ENCODE data around the gene TRPM1. TPM values are rescaled to one million over a fixed set of nuclear protein-coding genes. Genes with fewer than 3 reads are reported as not detected.
A peak's percentile ranks its signal among the peaks of the same experiment; 100 is the strongest.

The TRPM1 gene
- total and polyA plus RNA-seq, 2 experiments from 2014 or later = not detected

DNA sequence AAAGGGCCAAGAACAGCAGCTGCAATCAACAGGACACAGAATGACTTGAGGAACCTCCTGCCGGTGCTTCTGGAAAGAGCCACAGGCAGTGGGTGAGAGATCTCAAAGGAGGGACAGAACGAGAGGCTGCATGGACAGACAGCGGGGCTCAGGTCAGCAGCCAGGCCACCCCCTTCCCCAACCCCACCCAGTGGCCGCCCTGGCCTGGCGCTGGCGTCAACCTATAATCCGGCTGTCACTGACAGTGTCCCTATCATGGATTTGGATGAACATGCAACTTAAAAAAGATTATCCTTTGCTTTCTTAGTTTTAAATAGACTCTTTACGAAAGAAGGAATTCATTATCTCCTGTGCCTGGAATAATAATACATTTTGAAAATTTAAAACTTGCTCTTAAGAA, 54.1 kb downstream of the TRPM1 start:
- no peak overlapping the region for H3K4me3 ChIP-seq
- no peak for DNase-seq (ENCODE audit: low read depth in 1 of 2, low spot score in 1 of 2)
- no peaks in the 10 kb centered on the region for H3K27me3 ChIP-seq
- H3K27ac ChIP-seq = no peak overlapping the region
- no peaks in the 10 kb centered on the region for H3K9me3 ChIP-seq (ENCODE audit: low read depth)
- H3K36me3 ChIP-seq = no peaks in the 10 kb centered on the region
- H3K4me1 ChIP-seq (ENCODE audit: low read depth) = no peaks in the 10 kb centered on the region
- TF ChIP-seq, protein P1, sequence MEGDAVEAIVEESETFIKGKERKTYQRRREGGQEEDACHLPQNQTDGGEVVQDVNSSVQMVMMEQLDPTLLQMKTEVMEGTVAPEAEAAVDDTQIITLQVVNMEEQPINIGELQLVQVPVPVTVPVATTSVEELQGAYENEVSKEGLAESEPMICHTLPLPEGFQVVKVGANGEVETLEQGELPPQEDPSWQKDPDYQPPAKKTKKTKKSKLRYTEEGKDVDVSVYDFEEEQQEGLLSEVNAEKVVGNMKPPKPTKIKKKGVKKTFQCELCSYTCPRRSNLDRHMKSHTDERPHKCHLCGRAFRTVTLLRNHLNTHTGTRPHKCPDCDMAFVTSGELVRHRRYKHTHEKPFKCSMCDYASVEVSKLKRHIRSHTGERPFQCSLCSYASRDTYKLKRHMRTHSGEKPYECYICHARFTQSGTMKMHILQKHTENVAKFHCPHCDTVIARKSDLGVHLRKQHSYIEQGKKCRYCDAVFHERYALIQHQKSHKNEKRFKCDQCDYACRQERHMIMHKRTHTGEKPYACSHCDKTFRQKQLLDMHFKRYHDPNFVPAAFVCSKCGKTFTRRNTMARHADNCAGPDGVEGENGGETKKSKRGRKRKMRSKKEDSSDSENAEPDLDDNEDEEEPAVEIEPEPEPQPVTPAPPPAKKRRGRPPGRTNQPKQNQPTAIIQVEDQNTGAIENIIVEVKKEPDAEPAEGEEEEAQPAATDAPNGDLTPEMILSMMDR (IDR thresholded peaks at IDR 0.05; ENCODE audit: low read depth, low read length) = no peak

DNA sequence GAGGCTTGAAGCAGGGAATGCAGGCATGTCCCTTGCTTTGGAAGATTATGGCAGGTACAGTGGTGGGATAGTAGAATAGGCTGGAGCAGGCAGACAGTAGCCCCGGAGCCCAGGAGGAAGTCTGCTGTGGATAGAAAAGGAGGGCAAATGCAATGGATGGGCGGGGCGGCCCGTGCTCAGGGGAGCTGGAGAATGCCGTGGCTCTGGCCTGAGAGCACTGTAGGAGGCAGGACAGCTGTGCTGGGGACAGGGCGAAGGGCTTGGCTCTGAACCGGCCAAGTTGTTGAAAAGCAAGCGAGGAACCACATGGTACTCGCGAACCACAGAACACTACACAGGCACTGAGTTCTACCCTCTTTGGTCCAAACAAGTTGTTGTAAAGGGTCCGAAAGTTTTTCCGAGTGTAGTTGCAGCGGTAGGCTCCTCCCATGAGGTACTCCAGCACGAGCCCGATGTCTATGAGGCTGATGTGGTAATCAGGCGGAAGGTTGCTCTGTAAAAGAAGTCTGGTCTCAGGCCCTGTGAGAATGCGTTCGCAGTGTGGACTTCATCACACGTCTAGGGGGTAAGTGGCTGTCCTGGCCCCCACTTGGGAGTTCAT, 54.7 kb downstream of the TRPM1 start:
- no peak for DNase-seq (ENCODE audit: low read depth in 1 of 2, low spot score in 1 of 2)
- H3K4me3 ChIP-seq = no peak overlapping the region
- no peaks in the 10 kb centered on the region for H3K9me3 ChIP-seq (ENCODE audit: low read depth)
- H3K4me1 ChIP-seq (ENCODE audit: low read depth) = no peaks in the 10 kb centered on the region
- no peak overlapping the region for H3K27ac ChIP-seq
- no peaks in the 10 kb centered on the region for H3K27me3 ChIP-seq
- TF ChIP-seq, protein P1 (IDR thresholded peaks at IDR 0.05; ENCODE audit: low read depth, low read length) = no peak
- no peaks in the 10 kb centered on the region for H3K36me3 ChIP-seq

DNA sequence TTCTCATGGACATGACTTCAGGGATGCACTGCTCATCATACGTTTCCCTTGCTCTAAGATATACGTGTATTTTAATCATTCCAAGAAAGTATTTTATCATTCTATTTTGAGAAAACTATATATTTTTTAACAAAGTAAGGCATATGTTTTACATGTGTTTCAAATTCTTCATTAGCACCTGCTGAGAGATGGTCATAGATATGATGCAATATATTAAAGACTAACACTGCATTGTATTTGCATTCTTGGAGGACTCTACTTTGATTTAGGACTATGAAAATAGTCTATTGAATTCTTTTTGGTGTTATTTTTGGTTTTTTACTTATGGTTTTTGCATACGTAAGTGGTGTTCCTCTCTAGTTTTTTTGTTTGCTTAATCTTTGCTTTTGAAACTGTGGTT, 55.9 kb downstream of the TRPM1 start:
- no peaks in the 10 kb centered on the region for H3K4me1 ChIP-seq (ENCODE audit: low read depth)
- DNase-seq (ENCODE audit: low read depth in 1 of 2, low spot score in 1 of 2) = no peak
- H3K27ac ChIP-seq = no peak overlapping the region
- H3K27me3 ChIP-seq = no peaks in the 10 kb centered on the region
- no peaks in the 10 kb centered on the region for H3K9me3 ChIP-seq (ENCODE audit: low read depth)
- no peak overlapping the region for H3K4me3 ChIP-seq
- TF ChIP-seq, protein P1 (IDR thresholded peaks at IDR 0.05; ENCODE audit: low read depth, low read length) = no peak
- no peaks in the 10 kb centered on the region for H3K36me3 ChIP-seq

DNA sequence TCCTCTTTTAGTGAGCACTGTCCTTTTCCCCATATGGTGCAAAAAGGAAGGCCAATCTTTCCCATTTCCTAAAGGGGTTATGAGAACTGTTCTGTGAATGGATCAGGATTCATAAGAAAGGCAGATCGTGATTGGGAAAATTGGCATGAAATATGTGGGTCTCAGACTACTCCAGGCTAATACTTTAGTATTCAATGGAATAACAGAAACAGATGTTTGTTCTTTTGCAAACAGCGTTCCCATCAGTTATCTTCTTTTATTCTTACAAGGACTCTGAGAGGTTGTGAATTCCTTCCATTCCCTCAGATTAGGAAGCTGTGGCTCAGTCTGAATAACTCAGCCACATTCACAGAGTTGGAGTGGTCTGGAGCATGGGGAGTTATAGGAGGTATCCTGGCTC, 58.8 kb downstream of the TRPM1 start:
- H3K36me3 ChIP-seq = no peaks in the 10 kb centered on the region
- H3K27ac ChIP-seq = no peak overlapping the region
- TF ChIP-seq, protein P1 (IDR thresholded peaks at IDR 0.05; ENCODE audit: low read depth, low read length) = no peak
- H3K4me1 ChIP-seq (ENCODE audit: low read depth) = no peaks in the 10 kb centered on the region
- no peaks in the 10 kb centered on the region for H3K27me3 ChIP-seq
- no peaks in the 10 kb centered on the region for H3K9me3 ChIP-seq (ENCODE audit: low read depth)
- H3K4me3 ChIP-seq = no peak overlapping the region
- DNase-seq (ENCODE audit: low read depth in 1 of 2, low spot score in 1 of 2) = peak; percentile 29 to 33

DNA sequence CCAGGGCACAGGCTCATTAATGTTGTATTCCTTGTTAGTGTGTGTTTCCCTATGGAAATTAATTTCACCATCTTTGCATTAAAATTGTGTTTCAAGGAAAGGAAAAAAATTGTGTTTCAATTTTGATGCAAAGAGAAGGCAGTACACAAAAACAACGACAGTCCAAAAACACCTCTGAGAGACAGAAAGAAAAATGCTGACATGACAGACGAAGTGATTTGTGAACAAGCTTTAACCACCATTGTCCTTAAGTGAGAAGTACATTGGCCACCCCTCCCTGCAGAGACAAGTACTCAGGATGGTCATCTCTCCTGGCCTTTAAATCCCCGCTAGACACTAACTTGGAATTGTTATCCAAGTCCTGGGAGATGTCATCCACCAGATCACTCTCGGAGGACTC, 59.9 kb downstream of the TRPM1 start:
- H3K9me3 ChIP-seq (ENCODE audit: low read depth) = no peaks in the 10 kb centered on the region
- TF ChIP-seq, protein P1 (IDR thresholded peaks at IDR 0.05; ENCODE audit: low read depth, low read length) = no peak
- no peak overlapping the region for H3K4me3 ChIP-seq
- DNase-seq (ENCODE audit: low read depth in 1 of 2, low spot score in 1 of 2) = no peak
- no peaks in the 10 kb centered on the region for H3K27me3 ChIP-seq
- H3K36me3 ChIP-seq = no peaks in the 10 kb centered on the region
- H3K27ac ChIP-seq = no peak overlapping the region
- H3K4me1 ChIP-seq (ENCODE audit: low read depth) = no peaks in the 10 kb centered on the region

Data from cardiac muscle cell (in vitro differentiated cells and primary cell).